Calu3 (cell line): ENCODE results near the gene CNTLN. TPM values are rescaled to one million over a fixed set of nuclear protein-coding genes. Genes with fewer than 3 reads are reported as not detected.

Source experiments
- BruUV-seq: library from RNA; stranded (reverse); fragments of 400-500 nt; replicated peaks from 2 replicates; lab custom pipeline; 2021; lab: Mats Ljungman, UMichigan
- CTCF ChIA-PET: fragments of 300-600 bp; sonication (Branson Sonifier 250); formaldehyde crosslinking; loops from one replicate; lab custom pipeline; 2022; ENCODE audit warnings: antibody characterized with exemption; lab: Charles Lee
- DNase-seq: peaks from one replicate; pipeline ENCODE4 v3.0.0; 2022
- H3K27ac Mint-ChIP-seq: one replicate; pipeline ENCODE4 v1.8.0; 2022; ENCODE audit warnings: mixed read lengths; ENCODE audit not compliant: unreplicated experiment
- H3K27me3 Mint-ChIP-seq: one replicate; pipeline ENCODE4 v1.8.0; 2022; ENCODE audit warnings: mixed read lengths; ENCODE audit not compliant: unreplicated experiment
- H3K36me3 Mint-ChIP-seq: one replicate; pipeline ENCODE4 v1.8.0; 2022; ENCODE audit warnings: mild to moderate bottlenecking, moderate library complexity, mixed read lengths; ENCODE audit not compliant: insufficient read depth, unreplicated experiment
- H3K4me1 Mint-ChIP-seq: one replicate; pipeline ENCODE4 v1.8.0; 2022; ENCODE audit warnings: mild to moderate bottlenecking, low read depth, mixed read lengths; ENCODE audit not compliant: unreplicated experiment
- H3K4me3 Mint-ChIP-seq: one replicate; pipeline ENCODE4 v1.8.0; 2022; ENCODE audit warnings: mild to moderate bottlenecking, low read depth, moderate library complexity, mixed read lengths; ENCODE audit not compliant: unreplicated experiment
- H3K9me3 Mint-ChIP-seq: one replicate; pipeline ENCODE4 v1.8.0; 2022; ENCODE audit warnings: low read depth, mixed read lengths; ENCODE audit not compliant: unreplicated experiment
- CTCF ChIP-seq: fragments of 200-600 bp; IDR thresholded peaks from one replicate; pipeline ENCODE4 v1.8.0; 2022; ENCODE audit warnings: antibody characterized with exemption; ENCODE audit not compliant: unreplicated experiment
- intact Hi-C: fragments of 100-400 bp; cut with micrococcal nuclease; formaldehyde crosslinking; loops from one replicate; pipeline ENCODE4 v1.10.0; 2022; ENCODE audit not compliant: unreplicated experiment
- total RNA-seq: library from RNA; stranded (reverse); gene quantifications from 2 replicates; pipeline ENCODE4 v1.2.3, GENCODE V29; 2022

Gene CNTLN
- total RNA-seq, 1 experiment from 2014 or later: 6.7 TPM

- BruUV-seq: no TSS peak
- Mint-ChIP-seq H3K9me3 (no peaks in the 10 kb centered on the region), H3K27me3 (no peaks in the 10 kb centered on the region), H3K36me3 (no peaks in the 10 kb centered on the region), H3K4me3 (no peak overlapping the region), H3K4me1 (no peaks in the 10 kb centered on the region), H3K27ac (no peak overlapping the region)
- intact Hi-C loops: loop anchor here (1.0 to 2.0 kb wide), 3 partner anchors 244 to 400 kb away; no protein-coding TSS in a partner anchor
- CTCF ChIA-PET: interaction anchor here (0.9 to 1.0 kb wide), 2 partner anchors 346 to 399 kb away, joined by 3 to 7 read pairs; no protein-coding TSS in a partner anchor
- peak; percentile 28 for DNase-seq
- TF ChIP-seq CTCF: peak; percentile 17
Measured at GRCh38 chr9:17462869-17463464, 328.1 kb downstream of the CNTLN start.

GRCh38 chr9:17470036-17470813, 335.4 kb downstream of the CNTLN start:
- Mint-ChIP-seq H3K9me3 (no peaks in the 10 kb centered on the region), H3K4me1 (no peaks in the 10 kb centered on the region), H3K36me3 (no peaks in the 10 kb centered on the region), H3K4me3 (no peak overlapping the region), H3K27me3 (no peaks in the 10 kb centered on the region), H3K27ac (no peak overlapping the region)
- TF ChIP-seq CTCF: no peak
- CTCF ChIA-PET: no interaction called here
- intact Hi-C loops: no loop called here
- DNase-seq: no peak
- no TSS peak for BruUV-seq

- no peaks in the 10 kb centered on the region for H3K27me3 Mint-ChIP-seq
- DNase-seq: no peak
- no peak overlapping the region for H3K4me3 Mint-ChIP-seq
- intact Hi-C loops: no loop called here
- no peaks in the 10 kb centered on the region for H3K36me3 Mint-ChIP-seq
- CTCF ChIA-PET: no interaction called here
- no peak overlapping the region for H3K27ac Mint-ChIP-seq
- no peak for TF ChIP-seq CTCF
- no peaks in the 10 kb centered on the region for H3K4me1 Mint-ChIP-seq
- H3K9me3 Mint-ChIP-seq: no peaks in the 10 kb centered on the region
- no TSS peak for BruUV-seq
Measured at GRCh38 chr9:17472126-17472525, 337.3 kb downstream of the CNTLN start.

GRCh38 chr9:17476401-17476800, 341.6 kb downstream of the CNTLN start:
- H3K4me3 Mint-ChIP-seq: no peak overlapping the region
- TF ChIP-seq CTCF: no peak
- CTCF ChIA-PET: no interaction called here

More at GRCh38 chr9:17476401-17476800, 341.6 kb downstream of the CNTLN start:
- H3K4me1 Mint-ChIP-seq: no peaks in the 10 kb centered on the region
- no peaks in the 10 kb centered on the region for H3K36me3 Mint-ChIP-seq
- H3K27ac Mint-ChIP-seq: no peak overlapping the region
- BruUV-seq: no TSS peak
- DNase-seq: no peak
- intact Hi-C loops: no loop called here
- H3K9me3 Mint-ChIP-seq: no peaks in the 10 kb centered on the region
- H3K27me3 Mint-ChIP-seq: no peaks in the 10 kb centered on the region
